Keratinocyte (primary cell): ENCODE results near the gene MARCHF6. TPM values are rescaled to one million over a fixed set of nuclear protein-coding genes. Genes with fewer than 3 reads are reported as not detected.
"Not testable (repeated sequence)": the region's sequence is repeated elsewhere in the genome, so short reads cannot be mapped to it uniquely, and the experiment has no call there.

Experiments
- DNase-seq: peaks from one replicate; pipeline ENCODE4 v3.0.0-alpha.2; 2011; ENCODE audit warnings: low read depth, missing footprints, low spot score
- FAIRE-seq: peaks from 2 replicates; lab custom pipeline; 2011; peaks lifted over from hg19 to GRCh38; lab: Jason Lieb, UNC
- H2AFZ ChIP-seq: 2 replicates; pipeline ENCODE4 v1.6.0; 2012; ENCODE audit warnings: low read length, control low read depth, inconsistent platforms; ENCODE audit not compliant: control insufficient read depth
- H3K27ac ChIP-seq: 2 replicates; pipeline ENCODE4 v1.5.1; 2011; ENCODE audit warnings: low read length; ENCODE audit not compliant: control insufficient read depth, insufficient read depth
- H3K27me3 ChIP-seq: 3 replicates; pipeline ENCODE4 v1.6.0; 2011; ENCODE audit warnings: low read length; ENCODE audit not compliant: control insufficient read depth, insufficient read depth; ENCODE audit errors: extremely low read depth
- H3K36me3 ChIP-seq, 2 experiments: 2 replicates in 1 of 2; 3 replicates in 1 of 2; pipeline ENCODE4 v1.5.1; 2011; ENCODE audit warnings: low read length in 2 of 2, mild to moderate bottlenecking in 1 of 2; ENCODE audit not compliant: control insufficient read depth in 2 of 2, insufficient read depth in 2 of 2; ENCODE audit errors: extremely low read depth in 1 of 2
- H3K4me1 ChIP-seq: 3 replicates; pipeline ENCODE4 v1.5.1; 2011; ENCODE audit warnings: low read length; ENCODE audit not compliant: control insufficient read depth, insufficient read depth; ENCODE audit errors: extremely low read depth
- H3K4me2 ChIP-seq: 3 replicates; pipeline ENCODE4 v1.6.0; 2011; ENCODE audit warnings: low read depth, low read length; ENCODE audit not compliant: control insufficient read depth, insufficient read depth; ENCODE audit errors: extremely low read depth
- H3K4me3 ChIP-seq, 3 experiments: fragments of 200-600 bp in 1 of 3; sonication (generic) in 1 of 3; 2 replicates in 2 of 3; 3 replicates in 1 of 3; pipeline ENCODE4 v1.5.1; 2011 to 2016; ENCODE audit warnings: low read length in 3 of 3, mild to moderate bottlenecking in 3 of 3, control low read depth in 2 of 3, inconsistent platforms in 1 of 3, low read depth in 1 of 3, mixed read lengths in 1 of 3, mixed run types in 1 of 3, moderate library complexity in 1 of 3; ENCODE audit not compliant: control insufficient read depth in 2 of 3, insufficient read depth in 2 of 3; ENCODE audit errors: extremely low read depth in 1 of 3
- H3K79me2 ChIP-seq: 2 replicates; pipeline ENCODE4 v1.6.0; 2012; ENCODE audit warnings: low read length; ENCODE audit not compliant: control insufficient read depth, insufficient read depth
- H3K9ac ChIP-seq: 3 replicates; pipeline ENCODE4 v1.6.0; 2011; ENCODE audit warnings: low read length; ENCODE audit not compliant: control insufficient read depth, insufficient read depth; ENCODE audit errors: extremely low read depth
- H3K9me1 ChIP-seq: 3 replicates; pipeline ENCODE4 v1.6.0; 2011; ENCODE audit warnings: low read length; ENCODE audit not compliant: control insufficient read depth, insufficient read depth; ENCODE audit errors: extremely low read depth
- H3K9me3 ChIP-seq: 2 replicates; pipeline ENCODE4 v1.5.1; 2012; ENCODE audit warnings: low read depth, low read length; ENCODE audit not compliant: control insufficient read depth
- H4K20me1 ChIP-seq: 3 replicates; pipeline ENCODE4 v1.6.0; 2011; ENCODE audit warnings: low read length; ENCODE audit not compliant: control insufficient read depth, insufficient read depth; ENCODE audit errors: extremely low read depth
- EZH2 ChIP-seq: IDR thresholded peaks from one replicate; pipeline ENCODE4 v1.6.1; 2012; ENCODE audit warnings: inconsistent platforms, mild to moderate bottlenecking, low read length, moderate library complexity
- dilution Hi-C: fragments of 300-500 bp; cut with MboI; formaldehyde crosslinking; loops from one replicate; pipeline ENCODE4 v1.7.0; 2020; ENCODE audit warnings: low sequenced_read_pairs; ENCODE audit not compliant: extremely low pct_ligation_motif_present
- polyA plus RNA-seq, 5 experiments: library from polyadenylated mRNA; depleted of rRNA in 3 of 5; stranded (reverse) in 3 of 5; stranded (forward) in 1 of 5; unstranded in 1 of 5; fragments of >200 nt; gene quantifications; 1 replicate in 1 of 5; 2 replicates in 3 of 5; 3 replicates in 1 of 5; pipeline versions ENCODE4 v1.2.1 to v1.2.3, GENCODE V29; 2011 to 2012; ENCODE audit warnings: missing spikeins in 2 of 5, low read depth in 1 of 5, low replicate concordance in 1 of 5
- TF ChIP-seq, protein P1 (sequence below), 3 experiments: IDR thresholded peaks in 1 of 3; conservative IDR thresholded peaks in 1 of 3; optimal IDR thresholded peaks in 1 of 3; 2 replicates in 2 of 3; 3 replicates in 1 of 3; pipeline versions ENCODE3 to v1.5.1; 2011; ENCODE audit warnings: low read length in 3 of 3, mild to moderate bottlenecking in 3 of 3, moderate library complexity in 2 of 3, control low read depth in 1 of 3, inconsistent platforms in 1 of 3; ENCODE audit not compliant: insufficient read depth in 2 of 3; ENCODE audit errors: extremely low read depth in 1 of 3

Gene MARCHF6
- polyA plus RNA-seq, 1 donor (not counting 4 experiments of a cell fraction or from before 2014, with no cell fraction given), result 196 TPM

DNA sequence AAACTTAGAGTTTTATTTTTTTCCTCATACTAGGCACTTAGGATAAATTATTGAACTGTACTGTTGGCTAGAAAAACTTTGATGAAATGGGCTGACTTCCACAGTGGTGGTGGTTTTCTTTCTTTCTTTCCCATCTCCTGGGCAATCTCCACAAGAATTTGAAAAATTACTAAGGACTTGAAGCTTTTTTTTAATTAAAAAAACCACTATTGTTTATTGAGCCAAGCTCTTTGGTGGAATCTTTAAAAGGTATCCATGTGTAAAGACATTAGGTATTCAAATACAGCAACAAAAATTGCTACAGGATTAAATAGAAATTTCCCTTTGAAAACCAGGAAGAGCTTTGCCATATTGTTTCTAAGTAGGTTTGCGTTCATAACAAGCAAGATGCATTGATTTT, 14.1 kb downstream of the MARCHF6 start:
- H3K4me3 ChIP-seq, result no peak overlapping the region
- no peak overlapping the region for H3K4me2 ChIP-seq
- no peaks in the 10 kb centered on the region for H3K36me3 ChIP-seq
- no peak overlapping the region for H2AFZ ChIP-seq
- no peak overlapping the region for H3K27ac ChIP-seq
- TF ChIP-seq EZH2, result no peak
- TF ChIP-seq, protein P1, sequence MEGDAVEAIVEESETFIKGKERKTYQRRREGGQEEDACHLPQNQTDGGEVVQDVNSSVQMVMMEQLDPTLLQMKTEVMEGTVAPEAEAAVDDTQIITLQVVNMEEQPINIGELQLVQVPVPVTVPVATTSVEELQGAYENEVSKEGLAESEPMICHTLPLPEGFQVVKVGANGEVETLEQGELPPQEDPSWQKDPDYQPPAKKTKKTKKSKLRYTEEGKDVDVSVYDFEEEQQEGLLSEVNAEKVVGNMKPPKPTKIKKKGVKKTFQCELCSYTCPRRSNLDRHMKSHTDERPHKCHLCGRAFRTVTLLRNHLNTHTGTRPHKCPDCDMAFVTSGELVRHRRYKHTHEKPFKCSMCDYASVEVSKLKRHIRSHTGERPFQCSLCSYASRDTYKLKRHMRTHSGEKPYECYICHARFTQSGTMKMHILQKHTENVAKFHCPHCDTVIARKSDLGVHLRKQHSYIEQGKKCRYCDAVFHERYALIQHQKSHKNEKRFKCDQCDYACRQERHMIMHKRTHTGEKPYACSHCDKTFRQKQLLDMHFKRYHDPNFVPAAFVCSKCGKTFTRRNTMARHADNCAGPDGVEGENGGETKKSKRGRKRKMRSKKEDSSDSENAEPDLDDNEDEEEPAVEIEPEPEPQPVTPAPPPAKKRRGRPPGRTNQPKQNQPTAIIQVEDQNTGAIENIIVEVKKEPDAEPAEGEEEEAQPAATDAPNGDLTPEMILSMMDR (optimal IDR thresholded peaks at IDR 0.05 in 1 of 3, IDR thresholded peaks at IDR 0.05 in 1 of 3, conservative IDR thresholded peaks at IDR 0.05 in 1 of 3; ENCODE audit: extremely low read depth in 1 of 3, insufficient read depth in 2 of 3, low read length in 3 of 3), result no peak
- H3K4me1 ChIP-seq, result peaks cover 19% of the 10 kb centered on the region
- H3K9ac ChIP-seq, result no peak overlapping the region
- no peaks in the 10 kb centered on the region for H3K27me3 ChIP-seq
- no peak for FAIRE-seq
- H4K20me1 ChIP-seq, result peaks cover 3% of the 10 kb centered on the region
- no peaks in the 10 kb centered on the region for H3K9me3 ChIP-seq
- peaks cover 95% of the 10 kb centered on the region for H3K79me2 ChIP-seq
- H3K9me1 ChIP-seq, result no peaks in the 10 kb centered on the region
- dilution Hi-C loops, result no loop called here
- DNase-seq, result no peak

DNA sequence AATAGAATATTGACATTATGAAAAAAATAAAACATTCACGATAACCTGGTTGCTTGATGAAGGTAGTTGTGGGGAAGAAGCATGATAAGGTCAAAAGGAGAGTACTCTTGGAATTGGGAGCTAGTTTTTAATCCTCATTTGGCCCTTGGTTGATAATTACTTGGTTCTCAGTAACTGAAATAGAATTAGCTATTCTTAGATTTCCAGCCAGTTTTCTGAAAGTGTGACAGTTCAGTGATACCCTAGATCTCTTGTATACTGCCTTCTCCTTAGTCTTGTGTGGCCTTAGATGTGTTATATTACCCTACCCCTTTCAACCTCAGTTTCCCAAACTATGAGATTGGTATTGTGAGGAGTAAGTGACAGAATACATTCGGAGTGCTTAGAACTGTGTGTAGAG, 17.4 kb downstream of the MARCHF6 start:
- H3K4me1 ChIP-seq, result peaks cover 13% of the 10 kb centered on the region
- no peak overlapping the region for H3K9ac ChIP-seq
- no peaks in the 10 kb centered on the region for H3K27me3 ChIP-seq
- dilution Hi-C loops, result no loop called here
- H3K27ac ChIP-seq, result no peak overlapping the region
- no peaks in the 10 kb centered on the region for H3K36me3 ChIP-seq
- peaks cover 2% of the 10 kb centered on the region for H3K9me1 ChIP-seq
- H3K4me3 ChIP-seq, result no peak overlapping the region
- H2AFZ ChIP-seq, result no peak overlapping the region
- TF ChIP-seq EZH2, result no peak
- TF ChIP-seq, protein P1 (optimal IDR thresholded peaks at IDR 0.05 in 1 of 3, IDR thresholded peaks at IDR 0.05 in 1 of 3, conservative IDR thresholded peaks at IDR 0.05 in 1 of 3; ENCODE audit: extremely low read depth in 1 of 3, insufficient read depth in 2 of 3, low read length in 3 of 3), result no peak
- no peak for DNase-seq
- no peak for FAIRE-seq
- no peaks in the 10 kb centered on the region for H3K9me3 ChIP-seq
- no peaks in the 10 kb centered on the region for H4K20me1 ChIP-seq
- no peak overlapping the region for H3K4me2 ChIP-seq
- peaks cover 90% of the 10 kb centered on the region for H3K79me2 ChIP-seq

DNA sequence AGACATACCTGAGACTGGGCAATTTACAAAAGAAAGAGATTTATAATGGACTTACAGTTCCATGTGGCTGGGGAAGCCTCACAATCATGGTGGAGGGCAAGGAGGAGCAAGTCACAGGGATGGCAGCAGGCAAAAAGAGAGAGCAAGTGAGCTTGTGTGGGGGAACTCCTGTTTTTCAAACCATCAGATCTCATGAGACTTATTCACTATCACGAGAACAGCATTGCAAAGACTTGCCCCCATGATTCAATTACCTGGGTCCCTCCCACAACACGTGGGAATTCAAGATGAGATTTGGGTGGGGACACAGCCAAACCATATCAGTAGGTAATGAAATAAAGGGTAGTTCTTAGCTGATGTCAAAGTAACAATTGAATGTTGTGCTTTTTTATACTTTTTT, 17.9 kb downstream of the MARCHF6 start:
- H3K9ac ChIP-seq, H3K4me2 ChIP-seq, H3K27ac ChIP-seq, DNase-seq, H3K27me3 ChIP-seq, H3K9me1 ChIP-seq, H3K9me3 ChIP-seq, H3K4me1 ChIP-seq, H2AFZ ChIP-seq, H3K36me3 ChIP-seq, dilution Hi-C loops, H4K20me1 ChIP-seq, FAIRE-seq, H3K4me3 ChIP-seq: not testable (repeated sequence)
- peaks cover 90% of the 10 kb centered on the region for H3K79me2 ChIP-seq
